DND-41 (cell line): ENCODE measurements around the gene SLC23A2.

Experiments used
- EZH2 ChIP-seq: IDR thresholded peaks from 3 replicates; pipeline ENCODE4 v1.6.1; 2012; ENCODE audit warnings: borderline replicate concordance, low read depth, mild to moderate bottlenecking, moderate library complexity, low read length, inconsistent platforms; ENCODE audit not compliant: severe bottlenecking
- TF ChIP-seq, protein P1 (sequence below): IDR thresholded peaks from 2 replicates; pipeline ENCODE4 v1.5.1; 2012; ENCODE audit warnings: borderline replicate concordance, low read length, moderate library complexity, mild to moderate bottlenecking; ENCODE audit not compliant: poor library complexity, severe bottlenecking; ENCODE audit errors: extremely low read depth

- TF ChIP-seq, protein P1, sequence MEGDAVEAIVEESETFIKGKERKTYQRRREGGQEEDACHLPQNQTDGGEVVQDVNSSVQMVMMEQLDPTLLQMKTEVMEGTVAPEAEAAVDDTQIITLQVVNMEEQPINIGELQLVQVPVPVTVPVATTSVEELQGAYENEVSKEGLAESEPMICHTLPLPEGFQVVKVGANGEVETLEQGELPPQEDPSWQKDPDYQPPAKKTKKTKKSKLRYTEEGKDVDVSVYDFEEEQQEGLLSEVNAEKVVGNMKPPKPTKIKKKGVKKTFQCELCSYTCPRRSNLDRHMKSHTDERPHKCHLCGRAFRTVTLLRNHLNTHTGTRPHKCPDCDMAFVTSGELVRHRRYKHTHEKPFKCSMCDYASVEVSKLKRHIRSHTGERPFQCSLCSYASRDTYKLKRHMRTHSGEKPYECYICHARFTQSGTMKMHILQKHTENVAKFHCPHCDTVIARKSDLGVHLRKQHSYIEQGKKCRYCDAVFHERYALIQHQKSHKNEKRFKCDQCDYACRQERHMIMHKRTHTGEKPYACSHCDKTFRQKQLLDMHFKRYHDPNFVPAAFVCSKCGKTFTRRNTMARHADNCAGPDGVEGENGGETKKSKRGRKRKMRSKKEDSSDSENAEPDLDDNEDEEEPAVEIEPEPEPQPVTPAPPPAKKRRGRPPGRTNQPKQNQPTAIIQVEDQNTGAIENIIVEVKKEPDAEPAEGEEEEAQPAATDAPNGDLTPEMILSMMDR = no peak
- TF ChIP-seq EZH2 = no peak
Observed at GRCh38 chr20:4929686-4930397, 71.5 kb downstream of the SLC23A2 start.
